Stimulated activated naive B cell treated with anti-CD40 and anti-IgM and Interleukin-4, amounts not matched to agents 10 μg/mL and 1 μg/mL and 100 μg/mL, for 72 hours (primary cell): ENCODE results near the gene FFAR1.

Experiments
- ATAC-seq, 2 donors: fragments of 150-1000 bp; cut with Tn5 transposase; replicated peaks; 2 replicates each; pipeline ENCODE4 v1.10.0; 2021; ENCODE audit warnings: moderate library complexity in 1 of 2
- DNase-seq: peaks from one replicate; pipeline ENCODE4 v3.0.0; 2021
- H3K27ac Mint-ChIP-seq: one replicate; pipeline ENCODE4 v1.8.0; 2022; ENCODE audit warnings: mild to moderate bottlenecking, mixed read lengths
- H3K27me3 Mint-ChIP-seq, 2 donors: one replicate each; pipeline ENCODE4 v1.8.0; 2022; ENCODE audit warnings: mixed read lengths in 2 of 2
- H3K36me3 Mint-ChIP-seq, 2 donors: one replicate each; pipeline ENCODE4 v1.8.0; 2022; ENCODE audit warnings: mixed read lengths in 2 of 2, mild to moderate bottlenecking in 1 of 2
- H3K4me1 Mint-ChIP-seq, 2 donors: one replicate each; pipeline ENCODE4 v1.8.0; 2022; ENCODE audit warnings: mixed read lengths in 2 of 2, mild to moderate bottlenecking in 1 of 2
- H3K4me3 Mint-ChIP-seq, 2 donors: one replicate each; pipeline ENCODE4 v1.8.0; 2022; ENCODE audit warnings: mild to moderate bottlenecking in 2 of 2, mixed read lengths in 2 of 2, moderate library complexity in 1 of 2
- H3K9me3 Mint-ChIP-seq, 2 donors: one replicate each; pipeline ENCODE4 v1.8.0; 2022; ENCODE audit warnings: mixed read lengths in 2 of 2, mild to moderate bottlenecking in 1 of 2

FFAR1 gene, protein sequence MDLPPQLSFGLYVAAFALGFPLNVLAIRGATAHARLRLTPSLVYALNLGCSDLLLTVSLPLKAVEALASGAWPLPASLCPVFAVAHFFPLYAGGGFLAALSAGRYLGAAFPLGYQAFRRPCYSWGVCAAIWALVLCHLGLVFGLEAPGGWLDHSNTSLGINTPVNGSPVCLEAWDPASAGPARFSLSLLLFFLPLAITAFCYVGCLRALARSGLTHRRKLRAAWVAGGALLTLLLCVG (N-terminal part only)

DNA sequence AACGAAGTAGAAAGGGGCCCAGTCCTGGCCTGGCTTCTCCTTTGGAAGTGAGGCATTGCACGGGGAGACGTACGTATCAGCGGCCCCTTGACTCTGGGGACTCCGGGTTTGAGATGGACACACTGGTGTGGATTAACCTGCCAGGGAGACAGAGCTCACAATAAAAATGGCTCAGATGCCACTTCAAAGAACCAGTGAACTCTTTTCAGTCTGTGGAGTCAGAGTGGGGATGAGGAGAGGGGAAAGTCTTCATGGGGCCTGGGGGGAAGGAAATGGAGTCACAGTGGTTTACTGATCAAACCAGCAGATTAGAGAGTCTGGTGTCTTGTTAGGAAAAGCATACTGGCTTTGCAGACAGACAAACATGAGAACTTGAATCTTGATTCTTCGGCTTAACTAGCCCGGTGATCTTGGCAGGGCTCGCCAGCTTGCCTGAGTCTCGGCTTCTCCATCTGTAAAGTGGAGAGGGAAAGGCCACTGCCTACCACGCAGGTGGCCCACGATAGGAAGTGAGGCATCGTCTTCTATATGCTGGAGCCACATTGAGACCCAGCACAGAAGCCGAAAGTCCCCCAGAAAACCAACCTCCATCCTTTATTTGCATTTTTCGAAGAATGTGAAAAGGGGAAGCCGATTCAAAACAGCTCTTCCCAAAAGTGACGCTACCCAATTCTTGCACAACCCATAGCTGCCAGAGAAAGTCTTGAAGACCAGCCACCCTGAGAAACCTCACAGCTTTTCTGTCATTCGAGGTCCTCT, at the start of gene FFAR1:
FFAR1 (plus strand) TSS at position 732 of the 759 bp plus-strand sequence. CDS start 3,650 bp downstream, outside the sequence.
- Mint-ChIP-seq H3K27ac (peak within 1 kb of the TSS; percentile 99), H3K27me3 (no peaks in the 10 kb centered on the region), H3K4me3 (peak within 1 kb of the TSS; percentile 68 to 69), H3K4me1 (peaks cover 69 to 100% of the 10 kb centered on the region in 2 donors), H3K36me3 (peaks cover 35 to 68% of the 10 kb centered on the region in 2 donors), H3K9me3 (no peaks in the 10 kb centered on the region)
- peak; percentile 83 for DNase-seq
- ATAC-seq = peak; percentile 79 to 83

GRCh38 chr19:35297922-35298321, 49.8 kb upstream of the FFAR1 start:
- no peaks in the 10 kb centered on the region for H3K36me3 Mint-ChIP-seq

DNA sequence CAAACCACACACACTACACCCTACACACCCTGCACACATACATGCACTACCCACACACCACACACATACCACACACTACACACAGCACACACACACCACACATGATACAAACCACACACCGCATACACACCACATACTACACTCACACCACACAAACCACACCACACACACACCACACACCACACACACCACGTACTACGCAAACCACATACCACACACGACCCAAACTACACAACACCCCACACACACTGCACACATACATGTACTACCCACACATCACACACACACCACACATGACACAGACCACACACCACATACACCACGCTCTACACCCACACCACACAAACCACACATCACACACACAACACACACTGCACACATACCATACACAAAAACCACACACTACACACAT, 49.1 kb upstream of the FFAR1 start:
- Mint-ChIP-seq H3K4me1 (peaks cover 0 to 7% of the 10 kb centered on the region in 2 donors), H3K27me3 (no peaks in the 10 kb centered on the region), H3K9me3 (no peaks in the 10 kb centered on the region), H3K27ac (no peak overlapping the region), H3K36me3 (no peaks in the 10 kb centered on the region), H3K4me3 (no peak overlapping the region)
- DNase-seq = no peak
- no peak for ATAC-seq

More at GRCh38 chr19:35297922-35298321, 49.8 kb upstream of the FFAR1 start:
- Mint-ChIP-seq H3K27me3 (no peaks in the 10 kb centered on the region), H3K4me1 (peaks cover 6 to 11% of the 10 kb centered on the region in 2 donors), H3K9me3 (no peaks in the 10 kb centered on the region), H3K27ac (no peak overlapping the region), H3K4me3 (no peak overlapping the region)
- DNase-seq (no peak), ATAC-seq (no peak)

GRCh38 chr19:35299523-35300338, 48.0 kb upstream of the FFAR1 start:
- H3K9me3 Mint-ChIP-seq = no peaks in the 10 kb centered on the region
- H3K4me1 Mint-ChIP-seq = peaks cover 5 to 10% of the 10 kb centered on the region in 2 donors
- H3K36me3 Mint-ChIP-seq = no peaks in the 10 kb centered on the region
- no peaks in the 10 kb centered on the region for H3K27me3 Mint-ChIP-seq
- no peak overlapping the region for H3K4me3 Mint-ChIP-seq
- ATAC-seq (no peak), DNase-seq (no peak)
- no peak overlapping the region for H3K27ac Mint-ChIP-seq

- Mint-ChIP-seq H3K27ac (no peak overlapping the region), H3K9me3 (no peaks in the 10 kb centered on the region), H3K4me1 (peaks cover 8 to 12% of the 10 kb centered on the region in 2 donors), H3K27me3 (no peaks in the 10 kb centered on the region), H3K36me3 (no peaks in the 10 kb centered on the region), H3K4me3 (no peak overlapping the region)
- DNase-seq = no peak
- no peak for ATAC-seq
Observed at GRCh38 chr19:35300339-35300649, 47.4 kb upstream of the FFAR1 start.

GRCh38 chr19:35301961-35302360, 45.7 kb upstream of the FFAR1 start:
- Mint-ChIP-seq H3K36me3 (no peaks in the 10 kb centered on the region), H3K27ac (no peak overlapping the region), H3K4me1 (peaks cover 12 to 18% of the 10 kb centered on the region in 2 donors), H3K9me3 (no peaks in the 10 kb centered on the region), H3K4me3 (no peak overlapping the region), H3K27me3 (no peaks in the 10 kb centered on the region)
- no peak for DNase-seq
- ATAC-seq = no peak

- Mint-ChIP-seq H3K27me3 (no peaks in the 10 kb centered on the region), H3K36me3 (no peaks in the 10 kb centered on the region), H3K27ac (peak overlapping the region; percentile 37), H3K9me3 (no peaks in the 10 kb centered on the region), H3K4me1 (peaks cover 16 to 23% of the 10 kb centered on the region in 2 donors), H3K4me3 (no peak overlapping the region)
- ATAC-seq (no peak), DNase-seq (no peak)
Observed at GRCh38 chr19:35302446-35302845, 45.3 kb upstream of the FFAR1 start.

DNA sequence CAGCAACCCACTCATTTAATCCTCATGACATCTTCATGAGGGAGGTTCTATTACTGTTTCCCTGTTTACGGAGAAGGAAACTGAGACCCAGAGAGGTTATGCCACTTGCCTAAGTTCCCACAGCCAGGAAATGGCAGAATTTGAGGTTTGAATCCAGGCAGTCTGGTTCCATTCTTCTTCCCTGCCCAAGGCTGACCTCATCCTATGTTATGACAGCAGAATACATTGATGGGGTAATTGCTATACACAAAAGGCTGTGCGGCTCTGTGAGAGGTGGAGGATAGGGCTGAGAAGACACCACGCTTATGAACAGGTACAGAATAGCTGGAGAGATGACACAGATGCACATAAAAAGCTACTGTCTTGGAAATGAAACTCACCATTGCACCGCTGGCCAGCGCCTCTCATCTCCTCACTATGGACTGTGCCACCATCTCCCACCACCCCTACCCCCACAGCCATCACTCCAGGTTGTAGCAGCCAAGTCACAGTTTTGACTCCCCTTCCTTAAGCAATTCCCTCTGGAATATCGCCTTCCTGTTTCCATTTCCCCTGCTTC, 44.3 kb upstream of the FFAR1 start:
- peaks cover 24 to 33% of the 10 kb centered on the region in 2 donors for H3K4me1 Mint-ChIP-seq
- no peaks in the 10 kb centered on the region for H3K9me3 Mint-ChIP-seq
- H3K4me3 Mint-ChIP-seq = no peak overlapping the region
- DNase-seq = no peak
- H3K36me3 Mint-ChIP-seq = no peaks in the 10 kb centered on the region
- ATAC-seq = no peak
- no peaks in the 10 kb centered on the region for H3K27me3 Mint-ChIP-seq
- H3K27ac Mint-ChIP-seq = no peak overlapping the region

- no peaks in the 10 kb centered on the region for H3K27me3 Mint-ChIP-seq
- H3K9me3 Mint-ChIP-seq = no peaks in the 10 kb centered on the region
- H3K36me3 Mint-ChIP-seq = no peaks in the 10 kb centered on the region
- DNase-seq (no peak), ATAC-seq (no peak)
- no peak overlapping the region for H3K4me3 Mint-ChIP-seq
- H3K4me1 Mint-ChIP-seq = peaks cover 28 to 39% of the 10 kb centered on the region in 2 donors
- H3K27ac Mint-ChIP-seq = no peak overlapping the region
Observed at GRCh38 chr19:35304036-35304435, 43.7 kb upstream of the FFAR1 start.

DNA sequence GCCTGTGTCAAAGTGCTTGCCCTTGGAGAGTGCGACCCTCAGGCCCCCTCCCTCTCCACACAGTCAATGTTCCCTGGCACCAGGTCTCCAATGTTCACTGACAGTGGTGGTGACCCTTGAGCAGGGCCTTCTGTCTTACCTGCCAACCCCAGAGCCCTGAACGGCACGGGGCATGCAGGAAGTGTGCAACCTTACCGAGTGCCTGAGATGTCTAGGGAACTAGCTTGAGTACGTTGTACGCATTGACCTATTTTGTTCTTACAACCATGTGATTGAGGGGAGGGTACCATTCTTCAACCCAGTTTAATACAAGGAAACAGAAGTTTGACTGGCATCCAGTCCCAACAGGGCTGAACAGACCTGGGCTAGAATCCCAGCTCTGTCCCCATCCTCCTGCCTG, 42.5 kb upstream of the FFAR1 start:
- DNase-seq = no peak
- Mint-ChIP-seq H3K27me3 (no peaks in the 10 kb centered on the region), H3K4me1 (peaks cover 36 to 46% of the 10 kb centered on the region in 2 donors), H3K9me3 (no peaks in the 10 kb centered on the region), H3K36me3 (no peaks in the 10 kb centered on the region), H3K4me3 (no peak overlapping the region), H3K27ac (no peak overlapping the region)
- ATAC-seq = peak in 1 of 2 donors; percentile 16

- Mint-ChIP-seq H3K36me3 (no peaks in the 10 kb centered on the region), H3K27ac (no peak overlapping the region), H3K4me1 (peaks cover 44 to 58% of the 10 kb centered on the region in 2 donors), H3K27me3 (no peaks in the 10 kb centered on the region), H3K4me3 (no peak overlapping the region), H3K9me3 (no peaks in the 10 kb centered on the region)
- DNase-seq = no peak
- ATAC-seq = peak; percentile 55 to 63
Observed at GRCh38 chr19:35306473-35307246, 41.0 kb upstream of the FFAR1 start.

- Mint-ChIP-seq H3K9me3 (no peaks in the 10 kb centered on the region), H3K4me1 (peaks cover 49 to 68% of the 10 kb centered on the region in 2 donors), H3K27ac (peak overlapping the region; percentile 48), H3K4me3 (no peak overlapping the region), H3K27me3 (no peaks in the 10 kb centered on the region), H3K36me3 (no peaks in the 10 kb centered on the region)
- ATAC-seq (no peak), DNase-seq (no peak)
Observed at GRCh38 chr19:35307931-35308330, 39.8 kb upstream of the FFAR1 start.

DNA sequence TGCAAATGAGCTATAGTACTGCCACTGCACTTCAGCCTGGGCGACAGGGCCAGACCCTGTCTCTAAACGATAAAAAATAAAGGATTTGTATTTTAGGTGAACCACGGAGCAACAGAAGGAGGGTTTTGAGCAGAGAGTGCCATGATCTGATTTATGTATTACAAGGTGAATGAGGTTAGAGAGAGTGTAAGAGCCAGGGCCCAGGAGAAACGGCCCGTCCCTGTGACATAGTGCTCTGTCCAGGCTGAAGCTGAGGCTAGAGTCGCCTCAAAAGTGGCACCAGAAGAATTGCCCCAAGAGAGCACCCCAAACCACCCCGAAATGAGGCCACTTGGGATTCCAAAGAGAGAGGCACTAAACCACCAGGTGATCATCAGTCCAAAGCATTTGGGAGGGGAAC, 38.8 kb upstream of the FFAR1 start:
- H3K27ac Mint-ChIP-seq = no peak overlapping the region
- no peak for ATAC-seq
- no peak overlapping the region for H3K4me3 Mint-ChIP-seq
- no peaks in the 10 kb centered on the region for H3K36me3 Mint-ChIP-seq
- H3K4me1 Mint-ChIP-seq = peaks cover 50 to 75% of the 10 kb centered on the region in 2 donors
- no peaks in the 10 kb centered on the region for H3K27me3 Mint-ChIP-seq
- no peak for DNase-seq
- no peaks in the 10 kb centered on the region for H3K9me3 Mint-ChIP-seq
